Skeletal muscle cell (primary cell): ENCODE data around the gene GEMIN4.
"Not testable (repeated sequence)": the region's sequence is repeated elsewhere in the genome, so short reads cannot be mapped to it uniquely, and the experiment has no call there.

Experiments used
- DNase-seq: peaks from one replicate; pipeline ENCODE4 v3.0.0-alpha.2; 2010; ENCODE audit warnings: low read depth
- H3K4me3 ChIP-seq: 2 replicates; pipeline ENCODE4 v1.5.1; 2011; ENCODE audit warnings: low read depth, mild to moderate bottlenecking, control low read depth, low read length, moderate library complexity

GEMIN4 gene

GRCh38 chr17:752002-752619, at the start of gene GEMIN4:
Gene GEMIN4 (minus strand): TSS chr17:752264. CDS start chr17:752142, 122 bp downstream.
- peak within 1 kb of the TSS; percentile 80 for H3K4me3 ChIP-seq
- peak; percentile 47 for DNase-seq

GRCh38 chr17:801660-802059, 49.6 kb upstream of the GEMIN4 start:
- no peak overlapping the region for H3K4me3 ChIP-seq
- DNase-seq: no peak

- no peak overlapping the region for H3K4me3 ChIP-seq
- DNase-seq: no peak
Measured at GRCh38 chr17:800446-801242, 48.6 kb upstream of the GEMIN4 start.

DNA sequence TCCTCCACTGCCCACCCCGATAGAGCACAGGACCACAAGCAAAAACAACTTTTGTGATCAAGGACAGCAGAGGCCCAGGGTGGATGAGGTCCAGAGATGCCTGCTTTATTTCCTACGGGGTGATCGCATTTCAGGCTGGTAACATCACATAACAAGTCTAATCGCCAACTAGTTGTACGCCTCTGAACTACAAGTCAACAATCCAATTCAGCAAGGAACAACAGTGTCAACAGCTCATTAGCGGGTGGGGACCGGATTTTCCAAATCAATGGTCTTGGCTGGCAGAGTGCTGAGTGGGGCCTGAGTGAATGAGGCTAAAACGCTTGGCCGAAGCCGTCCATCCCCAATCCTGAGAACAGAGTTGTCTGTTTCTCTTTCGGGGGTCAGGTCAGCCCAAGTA, 47.2 kb upstream of the GEMIN4 start:
- no peak overlapping the region for H3K4me3 ChIP-seq
- DNase-seq: no peak

DNA sequence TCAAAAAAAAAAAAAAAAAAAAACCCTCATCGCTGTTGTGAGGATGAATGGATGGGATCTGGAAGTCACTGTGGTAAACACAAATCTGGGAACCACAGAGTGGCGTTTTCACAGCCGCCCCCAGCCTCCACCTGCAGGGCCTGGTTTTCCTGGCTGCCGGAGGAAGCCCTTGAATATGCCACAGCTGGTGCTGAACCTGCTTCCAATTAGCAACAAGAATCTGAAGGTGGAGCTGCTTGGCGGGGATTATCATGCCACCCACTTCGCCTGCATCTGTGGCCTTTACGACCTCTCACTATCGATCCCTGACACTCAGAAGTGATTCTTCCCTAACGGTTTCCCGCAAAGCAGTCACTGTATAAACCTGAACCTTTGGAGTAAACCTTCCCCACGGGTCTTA, 46.2 kb upstream of the GEMIN4 start:
- no peak overlapping the region for H3K4me3 ChIP-seq
- no peak for DNase-seq

GRCh38 chr17:797236-797840, 45.3 kb upstream of the GEMIN4 start:
- DNase-seq: no peak
- no peak overlapping the region for H3K4me3 ChIP-seq

GRCh38 chr17:796609-797008, 44.5 kb upstream of the GEMIN4 start:
- no peak for DNase-seq
- no peak overlapping the region for H3K4me3 ChIP-seq

GRCh38 chr17:795721-796120, 43.7 kb upstream of the GEMIN4 start:
- no peak for DNase-seq
- H3K4me3 ChIP-seq: no peak overlapping the region

GRCh38 chr17:795276-795675, 43.2 kb upstream of the GEMIN4 start:
- DNase-seq: no peak
- peak overlapping the region; percentile 21 for H3K4me3 ChIP-seq

- H3K4me3 ChIP-seq: peak overlapping the region; percentile 21
- DNase-seq: peak; percentile 22
Measured at GRCh38 chr17:794876-795275, 42.8 kb upstream of the GEMIN4 start.

- DNase-seq: no peak
- H3K4me3 ChIP-seq: no peak overlapping the region
Measured at GRCh38 chr17:792277-792676, 40.2 kb upstream of the GEMIN4 start.

DNA sequence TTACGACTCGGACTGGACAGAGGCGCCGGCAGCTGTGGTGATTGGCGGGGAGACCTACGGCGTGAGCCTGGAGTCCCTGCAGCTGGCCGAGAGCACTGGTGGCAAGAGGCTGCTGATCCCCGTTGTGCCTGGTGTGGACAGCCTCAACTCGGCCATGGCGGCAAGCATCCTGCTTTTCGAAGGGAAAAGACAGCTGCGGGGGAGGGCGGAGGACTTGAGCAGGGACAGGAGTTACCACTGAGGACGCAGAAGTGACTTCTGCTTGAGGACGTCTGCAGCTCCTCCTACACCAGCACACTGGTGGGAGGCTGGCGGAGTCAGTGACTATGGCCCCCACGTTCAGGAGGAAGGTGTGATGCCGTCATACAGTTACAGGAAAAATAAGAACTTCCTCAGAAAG, 39.8 kb upstream of the GEMIN4 start:
- DNase-seq: no peak
- no peak overlapping the region for H3K4me3 ChIP-seq

- DNase-seq, H3K4me3 ChIP-seq: not testable (repeated sequence)
Measured at GRCh38 chr17:790874-791247, 38.8 kb upstream of the GEMIN4 start.

- DNase-seq, H3K4me3 ChIP-seq: not testable (repeated sequence)
Measured at GRCh38 chr17:789931-790873, 38.1 kb upstream of the GEMIN4 start.

GRCh38 chr17:789160-789840, 37.2 kb upstream of the GEMIN4 start:
- H3K4me3 ChIP-seq: no peak overlapping the region
- DNase-seq: no peak

DNA sequence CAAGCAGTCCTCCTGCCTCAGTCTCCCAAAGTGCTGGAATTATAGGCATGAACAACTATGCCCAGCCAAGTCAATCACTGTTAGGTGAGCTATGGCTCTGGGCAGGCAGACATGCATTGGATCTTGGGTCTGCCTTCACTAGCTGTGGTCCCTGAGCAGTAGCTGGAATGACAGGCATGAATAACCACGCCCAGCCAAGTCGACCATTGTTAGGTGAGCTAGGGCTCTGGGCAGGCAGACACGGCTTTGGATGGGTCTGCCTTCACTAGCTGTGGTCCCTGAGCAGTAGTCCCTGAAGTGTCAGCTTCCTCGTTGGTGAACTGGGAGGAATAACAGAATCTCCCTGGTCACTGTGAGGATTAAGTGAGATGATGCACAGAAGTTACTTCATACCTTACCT, 36.5 kb upstream of the GEMIN4 start:
- DNase-seq: no peak
- H3K4me3 ChIP-seq: no peak overlapping the region

DNA sequence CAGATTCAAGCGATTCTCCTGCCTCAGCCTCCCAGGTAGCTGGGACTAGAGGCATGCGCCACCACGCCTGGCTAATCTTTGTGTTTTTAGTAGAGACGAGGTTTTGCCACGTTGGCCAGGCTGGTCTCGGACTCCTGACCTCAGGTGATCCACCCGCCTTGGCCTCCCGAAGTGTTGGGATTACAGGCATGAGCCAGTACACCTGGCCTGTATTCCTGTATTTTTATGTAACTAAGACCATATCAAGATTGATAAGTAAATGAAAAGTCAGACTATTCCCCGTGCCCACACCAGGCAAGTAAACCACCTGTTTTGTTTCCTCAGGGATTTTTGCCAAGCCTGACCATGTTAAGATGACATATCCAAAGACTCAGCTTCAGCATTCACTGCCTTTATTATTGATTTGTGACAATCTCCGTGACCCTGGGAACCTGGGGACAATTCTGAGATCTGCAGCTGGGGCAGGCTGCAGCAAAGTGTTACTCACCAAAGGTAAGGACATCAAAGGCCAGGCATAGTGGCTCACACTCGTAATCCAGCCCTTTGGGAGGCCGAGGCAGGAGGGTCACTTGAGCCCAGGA, 35.7 kb upstream of the GEMIN4 start:
- DNase-seq: no peak

GRCh38 chr17:785901-786300, 33.8 kb upstream of the GEMIN4 start:
- not testable (repeated sequence) for H3K4me3 ChIP-seq, DNase-seq

More for the DNA sequence above, 35.7 kb upstream of the GEMIN4 start:
- H3K4me3 ChIP-seq: no peak overlapping the region

- H3K4me3 ChIP-seq: no peak overlapping the region
- DNase-seq: no peak
Measured at GRCh38 chr17:784143-784542, 32.1 kb upstream of the GEMIN4 start.
